Lower leg skin (tissue), 3 donors: ENCODE measurements around the gene SUMO2.

Experiments used
- CTCF ChIP-seq, 3 donors: fragments of 450-650 bp; IDR thresholded peaks; one replicate each; pipeline ENCODE4 v1.5.1; 2016; ENCODE audit warnings: antibody characterized with exemption in 3 of 3, mild to moderate bottlenecking in 3 of 3, moderate library complexity in 2 of 3
- POLR2A ChIP-seq, 2 donors: fragments of 450-650 bp; IDR thresholded peaks; one replicate each; pipeline ENCODE4 v1.6.1; 2016 to 2017; ENCODE audit warnings: antibody characterized with exemption in 2 of 2, mild to moderate bottlenecking in 1 of 2, moderate library complexity in 1 of 2

DNA sequence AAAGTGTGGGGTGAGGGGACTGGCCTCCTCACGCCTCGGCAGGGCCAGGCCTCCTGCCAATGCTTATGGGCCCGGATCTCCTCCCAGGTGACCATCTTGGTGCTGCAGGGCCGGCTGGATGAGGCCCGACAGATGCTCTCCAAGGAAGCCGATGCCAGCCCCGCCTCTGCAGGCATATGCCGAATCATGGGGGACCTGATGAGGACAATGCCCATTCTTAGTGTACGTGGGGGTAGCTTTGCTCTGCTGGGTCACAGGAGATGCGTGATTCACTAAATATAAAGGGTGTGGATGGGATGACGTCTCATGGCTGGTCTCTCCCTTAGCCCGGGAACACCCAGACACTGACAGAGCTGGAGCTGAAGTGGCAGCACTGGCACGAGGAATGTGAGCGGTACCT is 42.3 kb upstream of the SUMO2 start:
- TF ChIP-seq CTCF (IDR thresholded peaks at IDR 0.05) (no peak), POLR2A (IDR thresholded peaks at IDR 0.05) (no peak)
